Kidney (tissue), 14 donors: ENCODE data around the gene CREB1. TPM values are rescaled to one million over a fixed set of nuclear protein-coding genes. Genes with fewer than 3 reads are reported as not detected.

ENCODE experiments used
- DNase-seq, 5 donors: peaks; one replicate each; pipeline ENCODE4 v3.0.0-alpha.2; 2013 to 2020
- FAIRE-seq: peaks from 2 replicates; lab custom pipeline; 2012; peaks lifted over from hg19 to GRCh38; lab: Jason Lieb, UNC
- H3K27ac ChIP-seq, 2 donors: one replicate each; pipeline ENCODE4 v1.7.0; 2013; ENCODE audit warnings: low read depth in 2 of 2, low read length in 2 of 2, inconsistent platforms in 1 of 2
- H3K27me3 ChIP-seq: one replicate; pipeline ENCODE4 v1.7.1; 2013; ENCODE audit warnings: low read length, inconsistent platforms; ENCODE audit not compliant: control insufficient read depth, insufficient read depth
- H3K36me3 ChIP-seq, 3 donors: one replicate each; pipeline versions ENCODE4 v1.7.0 to v1.7.1; 2013; ENCODE audit warnings: low read length in 3 of 3, control low read depth in 1 of 3, inconsistent platforms in 1 of 3; ENCODE audit not compliant: insufficient read depth in 3 of 3, control insufficient read depth in 2 of 3
- H3K4me1 ChIP-seq, 3 donors: one replicate each; pipeline versions ENCODE4 v1.7.0 to v1.7.1; 2013; ENCODE audit warnings: low read length in 3 of 3, inconsistent platforms in 1 of 3, low read depth in 1 of 3; ENCODE audit not compliant: control insufficient read depth in 2 of 3, insufficient read depth in 2 of 3
- H3K4me3 ChIP-seq, 3 donors: one replicate each; pipeline versions ENCODE4 v1.7.0 to v1.8.1; 2013; ENCODE audit warnings: low read length in 3 of 3, control low read depth in 1 of 3, inconsistent platforms in 1 of 3
- H3K9ac ChIP-seq, 3 donors: one replicate each; pipeline versions ENCODE4 v1.7.0 to v1.7.1; 2013; ENCODE audit warnings: low read length in 3 of 3, control low read depth in 1 of 3, inconsistent platforms in 1 of 3
- H3K9me3 ChIP-seq, 3 donors: one replicate each; pipeline versions ENCODE4 v1.7.0 to v1.7.1; 2013; ENCODE audit warnings: low read length in 3 of 3, control low read depth in 1 of 3, inconsistent platforms in 1 of 3; ENCODE audit not compliant: control insufficient read depth in 2 of 3, insufficient read depth in 1 of 3
- intact Hi-C: fragments of 100-400 bp; cut with DNase I; formaldehyde crosslinking; loops from one replicate; pipeline ENCODE4 v1.11.1; 2022
- polyA plus RNA-seq: library from polyadenylated mRNA; stranded (reverse); fragments of 350-450 nt; fragmentation: Illumina TruSeq; extraction: RNeasy Lipid Tissue Mini Kit (QIAGEN cat#74804); gene quantifications from one replicate; pipeline ENCODE4 v1.2.3, GENCODE V29; 2014; ENCODE audit warnings: low read depth, low replicate concordance; ENCODE audit not compliant: insufficient read depth
- total RNA-seq: library from RNA; stranded (reverse); fragmentation: NEBNext Ultra II Directional; extraction: Animal tissue kit (Norgen Biotek cat#: 25700); gene quantifications from one replicate; pipeline ENCODE4 v1.2.1, GENCODE V29; 2021
- TF ChIP-seq, protein P1 (sequence below): IDR thresholded peaks from 3 replicates; pipeline ENCODE4 v1.5.1; 2012; ENCODE audit warnings: mild to moderate bottlenecking, moderate library complexity, borderline replicate concordance; ENCODE audit not compliant: insufficient read depth; ENCODE audit errors: extremely low read depth
- donor health status: control.
- donor health status: control.
- donor health status: control.
- donor health status: control.
- donor health status: control.
- donor health status: DM: yes; HTN: yes; CAD: no.
- donor health status: Normal renal cell carcinoma (clear cell type).

Gene CREB1
- total and polyA plus RNA-seq, 2 donors from 2014 or later = 8.9 to 63.8 TPM

GRCh38 chr2:207612714-207613113, 83.0 kb downstream of the CREB1 start:
- H3K9me3 ChIP-seq = no peaks in the 10 kb centered on the region
- FAIRE-seq = no peak
- DNase-seq = no peak
- no peaks in the 10 kb centered on the region for H3K27me3 ChIP-seq
- intact Hi-C loops = no loop called here
- no peak overlapping the region for H3K27ac ChIP-seq
- H3K9ac ChIP-seq = no peak overlapping the region
- H3K36me3 ChIP-seq = peaks cover 0 to 5% (median 0%) of the 10 kb centered on the region in 3 donors
- TF ChIP-seq, protein P1, sequence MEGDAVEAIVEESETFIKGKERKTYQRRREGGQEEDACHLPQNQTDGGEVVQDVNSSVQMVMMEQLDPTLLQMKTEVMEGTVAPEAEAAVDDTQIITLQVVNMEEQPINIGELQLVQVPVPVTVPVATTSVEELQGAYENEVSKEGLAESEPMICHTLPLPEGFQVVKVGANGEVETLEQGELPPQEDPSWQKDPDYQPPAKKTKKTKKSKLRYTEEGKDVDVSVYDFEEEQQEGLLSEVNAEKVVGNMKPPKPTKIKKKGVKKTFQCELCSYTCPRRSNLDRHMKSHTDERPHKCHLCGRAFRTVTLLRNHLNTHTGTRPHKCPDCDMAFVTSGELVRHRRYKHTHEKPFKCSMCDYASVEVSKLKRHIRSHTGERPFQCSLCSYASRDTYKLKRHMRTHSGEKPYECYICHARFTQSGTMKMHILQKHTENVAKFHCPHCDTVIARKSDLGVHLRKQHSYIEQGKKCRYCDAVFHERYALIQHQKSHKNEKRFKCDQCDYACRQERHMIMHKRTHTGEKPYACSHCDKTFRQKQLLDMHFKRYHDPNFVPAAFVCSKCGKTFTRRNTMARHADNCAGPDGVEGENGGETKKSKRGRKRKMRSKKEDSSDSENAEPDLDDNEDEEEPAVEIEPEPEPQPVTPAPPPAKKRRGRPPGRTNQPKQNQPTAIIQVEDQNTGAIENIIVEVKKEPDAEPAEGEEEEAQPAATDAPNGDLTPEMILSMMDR = no peak
- H3K4me1 ChIP-seq = peaks cover 0 to 2% (median 0%) of the 10 kb centered on the region in 3 donors
- H3K4me3 ChIP-seq = no peak overlapping the region

DNA sequence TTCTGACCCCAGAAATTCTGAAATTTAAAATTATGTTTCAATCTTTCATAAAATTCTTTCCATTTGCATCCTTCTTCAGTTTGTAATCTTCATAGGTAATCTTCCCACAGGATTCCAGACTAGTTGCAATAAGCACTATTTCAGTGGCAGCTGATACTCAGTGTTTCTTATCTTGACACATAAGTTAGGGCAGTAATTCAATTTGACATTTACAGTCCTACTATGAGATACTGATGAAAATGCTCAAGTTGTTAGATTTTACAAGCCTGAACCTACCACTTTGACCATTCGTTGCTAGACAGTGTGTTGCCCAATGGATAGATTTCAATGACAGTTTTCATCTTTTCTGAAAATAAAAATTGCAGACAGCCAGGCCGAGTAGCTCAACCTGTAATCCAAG, 85.1 kb downstream of the CREB1 start:
- FAIRE-seq = no peak
- intact Hi-C loops = no loop called here

DNA sequence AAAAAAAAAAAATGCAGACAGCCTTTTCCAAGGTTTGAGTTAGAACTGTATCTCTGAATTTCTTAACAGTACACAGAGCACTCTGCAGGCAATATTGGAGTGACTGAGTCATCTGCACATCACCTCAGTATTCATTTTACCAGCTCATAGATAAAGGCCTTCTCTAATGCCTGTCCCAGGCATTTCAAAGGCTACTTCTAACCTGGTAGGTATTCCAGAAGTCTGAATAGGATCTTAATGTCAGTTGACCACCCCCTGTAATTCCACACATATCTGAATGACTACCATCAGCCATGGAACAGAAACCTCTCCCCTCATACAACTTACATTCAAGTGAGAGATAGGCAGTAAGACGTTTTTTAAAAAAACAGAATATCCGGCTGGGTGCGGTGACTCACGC, 86.4 kb downstream of the CREB1 start:
- peaks cover 0 to 2% (median 0%) of the 10 kb centered on the region in 3 donors for H3K4me1 ChIP-seq
- TF ChIP-seq, protein P1 = no peak
- no peak overlapping the region for H3K27ac ChIP-seq
- H3K9me3 ChIP-seq = no peaks in the 10 kb centered on the region
- intact Hi-C loops = no loop called here
- H3K36me3 ChIP-seq = peaks cover 0 to 5% (median 5%) of the 10 kb centered on the region in 3 donors
- no peaks in the 10 kb centered on the region for H3K27me3 ChIP-seq
- FAIRE-seq = no peak
- DNase-seq = no peak
- no peak overlapping the region for H3K9ac ChIP-seq
- H3K4me3 ChIP-seq = no peak overlapping the region

More for the DNA sequence above, 85.1 kb downstream of the CREB1 start:
- peaks cover 0 to 2% (median 0%) of the 10 kb centered on the region in 3 donors for H3K4me1 ChIP-seq
- H3K9ac ChIP-seq = no peak overlapping the region
- DNase-seq = no peak
- H3K4me3 ChIP-seq = no peak overlapping the region
- no peaks in the 10 kb centered on the region for H3K9me3 ChIP-seq
- TF ChIP-seq, protein P1 = no peak
- H3K27ac ChIP-seq = no peak overlapping the region
- no peaks in the 10 kb centered on the region for H3K27me3 ChIP-seq
- peaks cover 0 to 5% (median 5%) of the 10 kb centered on the region in 3 donors for H3K36me3 ChIP-seq
